HepG2 (cell line): Measurements from ENCODE around the gene CDK11B. TPM values are rescaled to one million over a fixed set of nuclear protein-coding genes. Genes with fewer than 3 reads are reported as not detected.

Experiments used
- JDP2 ChIP-seq: sonication (generic); formaldehyde crosslinking; IDR thresholded peaks from 2 replicates; pipeline ENCODE4 v1.8.1; 2022; ENCODE audit warnings: missing genetic modification reagents, borderline replicate concordance
- KDM6A ChIP-seq: IDR thresholded peaks from 2 replicates; pipeline ENCODE4 v1.6.1; 2016; ENCODE audit warnings: low read depth
- MYC ChIP-seq: sonication (generic); formaldehyde crosslinking; IDR thresholded peaks from 2 replicates; pipeline ENCODE4 v1.9.0; 2021; ENCODE audit warnings: missing genetic modification reagents, borderline replicate concordance
- NCOA2 ChIP-seq: sonication (generic); formaldehyde crosslinking; IDR thresholded peaks from 2 replicates; pipeline ENCODE4 v1.8.0; 2022; ENCODE audit warnings: inconsistent platforms
- RARA ChIP-seq: IDR thresholded peaks from 2 replicates; pipeline ENCODE4 v1.6.1; 2016; ENCODE audit warnings: missing genetic modification reagents, missing compliant biosample characterization
- RFXANK ChIP-seq: IDR thresholded peaks from 2 replicates; pipeline ENCODE4 v1.6.1; 2016
- SIX1 ChIP-seq: sonication (generic); formaldehyde crosslinking; IDR thresholded peaks from 2 replicates; pipeline ENCODE4 v1.4.0; 2020; ENCODE audit warnings: missing genetic modification reagents, borderline replicate concordance
- SNAPC5 ChIP-seq: sonication (generic); formaldehyde crosslinking; IDR thresholded peaks from 2 replicates; pipeline ENCODE4 v1.8.1; 2023; ENCODE audit warnings: mild to moderate bottlenecking, missing genetic modification reagents, borderline replicate concordance
- TBX2 ChIP-seq: sonication (generic); formaldehyde crosslinking; IDR thresholded peaks from 2 replicates; pipeline ENCODE4 v1.5.0; 2020; ENCODE audit warnings: missing genetic modification reagents, mild to moderate bottlenecking, borderline replicate concordance
- ZBTB21 ChIP-seq: sonication (generic); formaldehyde crosslinking; IDR thresholded peaks from 2 replicates; pipeline ENCODE4 v1.4.0; 2020; ENCODE audit warnings: missing genetic modification reagents
- ZFP82 ChIP-seq: sonication (generic); formaldehyde crosslinking; IDR thresholded peaks from 2 replicates; pipeline ENCODE4 v1.5.1; 2020; ENCODE audit warnings: mild to moderate bottlenecking, missing genetic modification reagents, borderline replicate concordance
- ZNF362 ChIP-seq: sonication (generic); formaldehyde crosslinking; IDR thresholded peaks from 2 replicates; pipeline ENCODE4 v1.4.0; 2020; ENCODE audit warnings: missing genetic modification reagents, mild to moderate bottlenecking, borderline replicate concordance
- ZNF646 ChIP-seq: sonication (generic); formaldehyde crosslinking; IDR thresholded peaks from 2 replicates; pipeline ENCODE4 v1.9.0; 2021; ENCODE audit warnings: mild to moderate bottlenecking, missing genetic modification reagents
- polyA plus RNA-seq, 8 experiments: library from polyadenylated mRNA; depleted of rRNA in 3 of 8; stranded (reverse) in 7 of 8; unstranded in 1 of 8; fragments of >200 nt; fragmentation: Illumina TruSeq in 4 of 8; extraction: Trizol in 4 of 8; gene quantifications; 2 replicates each; pipeline versions ENCODE4 v1.2.1 to v1.2.3, GENCODE V29; 2011 to 2016; ENCODE audit warnings: low read depth in 4 of 8, missing spikeins in 1 of 8, mixed read lengths in 1 of 8; ENCODE audit not compliant: insufficient read depth in 1 of 8
- total RNA-seq, 5 experiments: library from RNA; depleted of rRNA; stranded (reverse); fragments of >200 nt; fragmentation: Illumina TruSeq; extraction: Trizol; gene quantifications; 2 replicates each; pipeline ENCODE4 v1.2.3, GENCODE V29; 2016; ENCODE audit warnings: low read depth in 1 of 5
- TF ChIP-seq, protein P1 (sequence below): sonication (generic); formaldehyde crosslinking; IDR thresholded peaks from 2 replicates; pipeline ENCODE4 v1.9.0; 2021; ENCODE audit warnings: missing genetic modification reagents, mild to moderate bottlenecking, borderline replicate concordance
- TF ChIP-seq, protein P2 (sequence below): sonication (generic); formaldehyde crosslinking; IDR thresholded peaks from 2 replicates; pipeline ENCODE4 v1.5.1; 2020; ENCODE audit warnings: mild to moderate bottlenecking, missing genetic modification reagents, moderate library complexity

Gene CDK11B
- total and polyA plus RNA-seq, 2 of the 13 experiments (the other 11 are each of a cell fraction or from before 2014, with no cell fraction given): 3.6 to 15.1 TPM

DNA sequence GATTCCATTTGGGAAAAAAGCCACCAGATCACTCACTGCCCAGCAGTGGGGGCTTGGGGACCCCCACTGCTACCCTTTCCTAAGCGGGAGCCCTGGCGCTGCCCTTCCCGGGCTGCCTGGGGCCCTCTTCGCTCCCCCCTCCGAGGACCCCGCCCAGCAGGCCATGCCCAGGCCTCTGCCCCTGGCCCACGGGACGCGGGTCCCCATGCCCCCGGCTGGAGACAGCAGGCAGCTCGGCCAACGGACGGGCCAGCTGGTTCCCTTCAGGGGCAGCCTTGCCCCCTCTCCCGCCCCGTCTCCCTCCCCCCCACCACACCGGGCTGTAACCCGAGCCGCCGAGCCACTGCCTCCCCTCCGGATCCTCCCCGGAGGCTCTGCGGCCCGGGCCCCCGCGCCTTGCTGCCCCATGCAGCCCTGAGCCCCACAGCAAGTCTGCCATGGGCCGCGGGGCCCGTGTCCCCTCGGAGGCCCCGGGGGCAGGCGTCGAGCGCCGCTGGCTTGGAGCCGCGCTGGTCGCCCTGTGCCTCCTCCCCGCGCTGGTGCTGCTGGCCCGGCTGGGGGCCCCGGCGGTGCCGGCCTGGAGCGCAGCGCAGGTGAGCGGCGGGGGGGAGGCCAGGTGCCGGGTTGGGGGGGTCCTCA lies 26.9 kb downstream of the CDK11B start, which contains the start of gene MMP23B (continued):
- TF ChIP-seq, protein P1, sequence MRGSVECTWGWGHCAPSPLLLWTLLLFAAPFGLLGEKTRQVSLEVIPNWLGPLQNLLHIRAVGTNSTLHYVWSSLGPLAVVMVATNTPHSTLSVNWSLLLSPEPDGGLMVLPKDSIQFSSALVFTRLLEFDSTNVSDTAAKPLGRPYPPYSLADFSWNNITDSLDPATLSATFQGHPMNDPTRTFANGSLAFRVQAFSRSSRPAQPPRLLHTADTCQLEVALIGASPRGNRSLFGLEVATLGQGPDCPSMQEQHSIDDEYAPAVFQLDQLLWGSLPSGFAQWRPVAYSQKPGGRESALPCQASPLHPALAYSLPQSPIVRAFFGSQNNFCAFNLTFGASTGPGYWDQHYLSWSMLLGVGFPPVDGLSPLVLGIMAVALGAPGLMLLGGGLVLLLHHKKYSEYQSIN (CRISPR knock-in tag): no peak
- TF ChIP-seq SNAPC5 (CRISPR knock-in tag) (no peak), NCOA2 (no peak), RARA (CRISPR knock-in tag) (no peak), RFXANK (CRISPR knock-in tag) (no peak), ZNF646 (CRISPR knock-in tag) (no peak), JDP2 (no peak), ZFP82 (no peak), KDM6A (CRISPR knock-in tag) (no peak), TBX2 (CRISPR knock-in tag) (no peak), ZBTB21 (no peak), MYC (0 out of 2 replicates have a peak, but pooled peaks have one; percentile 24), ZNF362 (no peak), SIX1 (CRISPR knock-in tag) (no peak)
- TF ChIP-seq, protein P2, sequence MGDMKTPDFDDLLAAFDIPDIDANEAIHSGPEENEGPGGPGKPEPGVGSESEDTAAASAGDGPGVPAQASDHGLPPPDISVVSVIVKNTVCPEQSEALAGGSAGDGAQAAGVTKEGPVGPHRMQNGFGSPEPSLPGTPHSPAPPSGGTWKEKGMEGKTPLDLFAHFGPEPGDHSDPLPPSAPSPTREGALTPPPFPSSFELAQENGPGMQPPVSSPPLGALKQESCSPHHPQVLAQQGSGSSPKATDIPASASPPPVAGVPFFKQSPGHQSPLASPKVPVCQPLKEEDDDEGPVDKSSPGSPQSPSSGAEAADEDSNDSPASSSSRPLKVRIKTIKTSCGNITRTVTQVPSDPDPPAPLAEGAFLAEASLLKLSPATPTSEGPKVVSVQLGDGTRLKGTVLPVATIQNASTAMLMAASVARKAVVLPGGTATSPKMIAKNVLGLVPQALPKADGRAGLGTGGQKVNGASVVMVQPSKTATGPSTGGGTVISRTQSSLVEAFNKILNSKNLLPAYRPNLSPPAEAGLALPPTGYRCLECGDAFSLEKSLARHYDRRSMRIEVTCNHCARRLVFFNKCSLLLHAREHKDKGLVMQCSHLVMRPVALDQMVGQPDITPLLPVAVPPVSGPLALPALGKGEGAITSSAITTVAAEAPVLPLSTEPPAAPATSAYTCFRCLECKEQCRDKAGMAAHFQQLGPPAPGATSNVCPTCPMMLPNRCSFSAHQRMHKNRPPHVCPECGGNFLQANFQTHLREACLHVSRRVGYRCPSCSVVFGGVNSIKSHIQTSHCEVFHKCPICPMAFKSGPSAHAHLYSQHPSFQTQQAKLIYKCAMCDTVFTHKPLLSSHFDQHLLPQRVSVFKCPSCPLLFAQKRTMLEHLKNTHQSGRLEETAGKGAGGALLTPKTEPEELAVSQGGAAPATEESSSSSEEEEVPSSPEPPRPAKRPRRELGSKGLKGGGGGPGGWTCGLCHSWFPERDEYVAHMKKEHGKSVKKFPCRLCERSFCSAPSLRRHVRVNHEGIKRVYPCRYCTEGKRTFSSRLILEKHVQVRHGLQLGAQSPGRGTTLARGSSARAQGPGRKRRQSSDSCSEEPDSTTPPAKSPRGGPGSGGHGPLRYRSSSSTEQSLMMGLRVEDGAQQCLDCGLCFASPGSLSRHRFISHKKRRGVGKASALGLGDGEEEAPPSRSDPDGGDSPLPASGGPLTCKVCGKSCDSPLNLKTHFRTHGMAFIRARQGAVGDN (CRISPR knock-in tag): peak; percentile 49
